IMR-90 (cell line): ENCODE measurements around the gene PRDM15. TPM values are rescaled to one million over a fixed set of nuclear protein-coding genes. Genes with fewer than 3 reads are reported as not detected.

Experiments
- ATAC-seq: fragments of 200-7000 bp; cut with Tn5 transposase; 2 replicates; pipeline ENCODE4 v1.9.1; 2020; ENCODE audit warnings: low read depth, mild to moderate bottlenecking, moderate library complexity
- BruUV-seq: library from RNA; stranded (reverse); fragments of 400-500 nt; replicated peaks from 2 replicates; lab custom pipeline; 2021; lab: Mats Ljungman, UMichigan
- CTCF ChIA-PET: fragments of 300-600 bp; formaldehyde crosslinking; extraction: SDS; loops from one replicate; lab custom pipeline; 2021; ENCODE audit warnings: antibody characterized with exemption; lab: Yijun Ruan, JAX
- POLR2A ChIA-PET: fragments of 300-600 bp; sonication (Branson Sonifier 250); formaldehyde crosslinking; loops from one replicate; lab custom pipeline; 2022; ENCODE audit warnings: antibody characterized with exemption; ENCODE audit not compliant: unreplicated experiment; lab: Charles Lee
- DNase-seq: peaks from one replicate; pipeline ENCODE4 v3.0.0; 2013
- H2AFZ ChIP-seq: replicated peaks from 2 replicates; pipeline ENCODE3; 2013; ENCODE audit warnings: low read length, mild to moderate bottlenecking; ENCODE audit not compliant: poor library complexity
- H2AK5ac ChIP-seq: 2 replicates; pipeline ENCODE4 v1.6.1; 2013; ENCODE audit warnings: low read depth, low read length, inconsistent platforms
- H2AK9ac ChIP-seq: replicated peaks from 2 replicates; pipeline ENCODE3; 2013; ENCODE audit warnings: mild to moderate bottlenecking, low read depth, low read length, moderate library complexity; ENCODE audit not compliant: poor library complexity
- H2BK120ac ChIP-seq: 2 replicates; pipeline ENCODE4 v1.6.1; 2013; ENCODE audit warnings: low read depth, low read length, inconsistent platforms
- H2BK15ac ChIP-seq: 3 replicates; pipeline ENCODE4 v1.6.1; 2013; ENCODE audit warnings: low read depth, low read length, inconsistent platforms
- H2BK20ac ChIP-seq: 2 replicates; pipeline ENCODE4 v1.6.1; 2013; ENCODE audit warnings: low read depth, mild to moderate bottlenecking, inconsistent platforms, low read length, moderate library complexity
- H2BK5ac ChIP-seq: 2 replicates; pipeline ENCODE4 v1.6.1; 2013; ENCODE audit warnings: mild to moderate bottlenecking, low read depth, low read length, inconsistent platforms; ENCODE audit not compliant: poor library complexity, severe bottlenecking
- H3K14ac ChIP-seq: replicated peaks from 2 replicates; pipeline ENCODE4 v1.6.1; 2013; ENCODE audit warnings: low read depth, low read length, inconsistent platforms
- H3K18ac ChIP-seq: 2 replicates; pipeline ENCODE4 v1.6.1; 2013; ENCODE audit warnings: low read depth, low read length, control low read depth
- H3K23ac ChIP-seq: 2 replicates; pipeline ENCODE4 v1.6.1; 2013; ENCODE audit warnings: low read depth, low read length, inconsistent platforms
- H3K27ac ChIP-seq: 2 replicates; pipeline ENCODE4 v1.5.1; 2013; ENCODE audit warnings: mild to moderate bottlenecking, control low read depth, low read length; ENCODE audit not compliant: insufficient read depth
- H3K27me3 ChIP-seq: 2 replicates; pipeline ENCODE4 v1.6.1; 2013; ENCODE audit warnings: low read length; ENCODE audit not compliant: control insufficient read depth, insufficient read depth
- H3K36me3 ChIP-seq: 2 replicates; pipeline ENCODE4 v1.6.1; 2013; ENCODE audit warnings: low read length, mixed read lengths; ENCODE audit not compliant: control insufficient read depth, insufficient read depth
- H3K4ac ChIP-seq: 2 replicates; pipeline ENCODE4 v1.6.1; 2013; ENCODE audit warnings: low read depth, low read length, inconsistent platforms
- H3K4me1 ChIP-seq: 2 replicates; pipeline ENCODE4 v1.6.1; 2013; ENCODE audit warnings: low read length, mixed read lengths; ENCODE audit not compliant: control insufficient read depth, insufficient read depth
- H3K4me2 ChIP-seq: 2 replicates; pipeline ENCODE4 v1.6.1; 2013; ENCODE audit warnings: low read depth, mild to moderate bottlenecking, control low read depth, low read length, moderate library complexity
- H3K4me3 ChIP-seq: 2 replicates; pipeline ENCODE4 v1.5.1; 2013; ENCODE audit warnings: low read depth, mild to moderate bottlenecking, control low read depth, low read length, moderate library complexity; ENCODE audit not compliant: insufficient read depth
- H3K56ac ChIP-seq: 2 replicates; pipeline ENCODE4 v1.6.1; 2013; ENCODE audit warnings: low read length, inconsistent platforms; ENCODE audit not compliant: insufficient read depth; ENCODE audit errors: extremely low read depth
- H3K79me1 ChIP-seq, 2 experiments: 2 replicates each; pipeline ENCODE4 v1.6.1; 2013; ENCODE audit warnings: low read length in 2 of 2, inconsistent platforms in 1 of 2, low read depth in 1 of 2
- H3K9ac ChIP-seq: 2 replicates; pipeline ENCODE4 v1.6.1; 2013; ENCODE audit warnings: low read depth, low read length, control low read depth
- H3K9me1 ChIP-seq: 2 replicates; pipeline ENCODE4 v1.6.1; 2013; ENCODE audit warnings: low read length, inconsistent platforms; ENCODE audit not compliant: insufficient read depth
- H3K9me3 ChIP-seq: 2 replicates; pipeline ENCODE4 v1.6.1; 2013; ENCODE audit warnings: low read length; ENCODE audit not compliant: control insufficient read depth, insufficient read depth
- H4K20me1 ChIP-seq: 2 replicates; pipeline ENCODE4 v1.6.1; 2013; ENCODE audit warnings: low read length, inconsistent platforms; ENCODE audit not compliant: insufficient read depth
- H4K5ac ChIP-seq: 2 replicates; pipeline ENCODE4 v1.6.1; 2013; ENCODE audit warnings: mild to moderate bottlenecking, low read depth, low read length, control low read depth
- H4K8ac ChIP-seq, 2 experiments: 2 replicates each; pipeline ENCODE4 v1.6.1; 2013; ENCODE audit warnings: low read depth in 2 of 2, low read length in 2 of 2, control low read depth in 1 of 2, inconsistent platforms in 1 of 2
- H4K91ac ChIP-seq: 2 replicates; pipeline ENCODE4 v1.6.1; 2013; ENCODE audit warnings: low read depth, low read length, inconsistent platforms; ENCODE audit not compliant: insufficient read depth
- POLR2A ChIP-seq: IDR thresholded peaks from 2 replicates; pipeline ENCODE4 v1.6.1; 2012; ENCODE audit warnings: mild to moderate bottlenecking, low read depth, low read length
- RFX5 ChIP-seq: IDR thresholded peaks from 2 replicates; pipeline ENCODE4 v1.8.0; 2012; ENCODE audit warnings: low read depth, mild to moderate bottlenecking, low read length, moderate library complexity
- WGBS, 2 experiments: methylation state at CpG; one replicate each; pipeline versions ENCODE4 v1.1.5 to v1.1.7; 2013; ENCODE audit warnings: missing lambda C conversion rate in 2 of 2; ENCODE audit not compliant: insufficient read length in 1 of 2; ENCODE audit errors: extremely low coverage in 2 of 2; 5-methylcytosine and 5-hydroxymethylcytosine counted together
- dilution Hi-C: fragments of 300-500 bp; cut with HindIII; formaldehyde crosslinking; loops from one replicate; pipeline ENCODE4 v1.14.3; 2018; ENCODE audit warnings: low sequenced_read_pairs; ENCODE audit not compliant: unreplicated experiment
- in situ Hi-C: fragments of 300-500 bp; cut with MboI; formaldehyde crosslinking; loops from 3 replicates; pipeline ENCODE4 v1.14.3; 2019; ENCODE audit warnings: low sequenced_read_pairs, inconsistent platforms, mixed read lengths
- intact Hi-C: fragments of 100-400 bp; cut with micrococcal nuclease; formaldehyde crosslinking; loops from 2 replicates; pipeline ENCODE4 v1.10.0; 2022
- polyA plus RNA-seq, 3 experiments: library from polyadenylated mRNA; depleted of rRNA; stranded (reverse); fragments of >200 nt; gene quantifications; 2 replicates each; pipeline ENCODE4 v1.2.3, GENCODE V29; 2012; ENCODE audit warnings: low replicate concordance in 1 of 3
- total RNA-seq: library from RNA; depleted of rRNA; stranded (reverse); fragments of >200 nt; gene quantifications from 2 replicates; pipeline ENCODE4 v1.2.3, GENCODE V29; 2012

Gene PRDM15
- total and polyA plus RNA-seq, 2 of the 4 experiments (the other 2 are of a cell fraction) = 7.3 to 8.8 TPM

DNA sequence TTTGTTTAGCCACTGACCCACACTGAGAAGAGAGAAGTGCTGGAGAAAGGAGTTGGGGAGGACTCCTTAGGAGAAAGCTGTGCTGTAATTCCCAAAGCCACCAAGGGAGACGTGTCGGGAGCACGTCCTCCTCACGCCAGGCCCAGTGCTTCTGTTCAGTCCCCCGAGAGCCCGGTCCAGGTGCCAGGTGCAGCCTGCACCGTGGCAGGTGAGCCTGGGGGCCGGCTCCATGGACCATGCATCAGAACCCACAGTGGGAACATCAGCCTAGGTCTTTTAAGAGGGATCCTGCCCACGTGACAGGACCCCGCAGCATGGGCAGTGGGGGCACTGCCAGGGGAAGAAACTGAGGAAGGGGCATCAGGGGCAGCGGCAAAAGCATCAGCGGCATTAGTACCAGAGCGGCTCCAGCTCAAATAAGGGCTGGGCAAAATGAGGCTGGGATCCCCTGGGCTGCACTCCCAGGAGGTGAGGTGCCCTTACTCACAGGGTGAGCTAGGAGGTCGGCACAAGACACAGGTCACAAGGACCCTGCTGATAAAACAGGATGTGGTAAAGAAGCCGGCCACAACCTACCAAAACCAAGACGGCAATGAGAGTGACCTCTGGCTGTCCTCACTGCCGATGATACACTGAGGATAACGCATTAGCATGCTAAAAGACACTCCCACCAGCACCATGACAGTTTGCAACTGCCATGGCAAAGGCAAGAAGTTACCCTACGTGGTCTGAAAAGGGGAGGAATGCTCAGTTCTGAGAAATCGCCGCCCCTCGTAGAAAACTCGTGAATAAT is 24.6 kb upstream of the PRDM15 start:
- no peak overlapping the region for H2BK20ac ChIP-seq
- H3K9me3 ChIP-seq = no peaks in the 10 kb centered on the region
- H3K4ac ChIP-seq = no peak overlapping the region
- no peak overlapping the region for H3K23ac ChIP-seq
- no peak overlapping the region for H3K56ac ChIP-seq
- no peak overlapping the region for H2BK120ac ChIP-seq
- ChIA-PET CTCF (no interaction called here), POLR2A (no interaction called here)
- no peak overlapping the region for H4K91ac ChIP-seq
- 81% methylated on average over 16 of the region's 23 CpGs; no CpG with 5 or more reads in 1 of the 2 experiments for WGBS, 2 experiments
- H3K36me3 ChIP-seq = peaks cover 42% of the 10 kb centered on the region
- in situ Hi-C loops = no loop called here
- no peaks in the 10 kb centered on the region for H3K79me1 ChIP-seq
- no peaks in the 10 kb centered on the region for H3K27me3 ChIP-seq
- H3K4me2 ChIP-seq = no peak overlapping the region
- no TSS peak for BruUV-seq
- intact Hi-C loops = no loop called here
- H3K4me3 ChIP-seq = no peak overlapping the region
- peaks cover 4% of the 10 kb centered on the region; the same call in 1 of the 2 replicates for H3K9me1 ChIP-seq
- no peak overlapping the region for H2AK5ac ChIP-seq
- H2AK9ac ChIP-seq = no peak overlapping the region
- H3K18ac ChIP-seq = no peak overlapping the region
- H4K8ac ChIP-seq = no peak overlapping the region
- H3K9ac ChIP-seq = no peak overlapping the region
- no peak overlapping the region for H2BK5ac ChIP-seq
- TF ChIP-seq RFX5 (no peak), POLR2A (no peak)
- no peak overlapping the region for H3K14ac ChIP-seq
- no peak overlapping the region for H2BK15ac ChIP-seq
- no peaks in the 10 kb centered on the region for H3K4me1 ChIP-seq
- H4K5ac ChIP-seq = no peak overlapping the region
- H4K20me1 ChIP-seq = no peaks in the 10 kb centered on the region
- no peak overlapping the region for H3K27ac ChIP-seq
- ATAC-seq = no peak
- DNase-seq = no peak
- H2AFZ ChIP-seq = no peak overlapping the region
- dilution Hi-C loops = no loop called here
